DMS153 (cell line): ENCODE data around the gene CSNK2B.

Experiments
- DNase-seq: peaks from one replicate; lab custom pipeline; 2025; lab: John Stamatoyannopoulos, UW

CSNK2B gene

DNA sequence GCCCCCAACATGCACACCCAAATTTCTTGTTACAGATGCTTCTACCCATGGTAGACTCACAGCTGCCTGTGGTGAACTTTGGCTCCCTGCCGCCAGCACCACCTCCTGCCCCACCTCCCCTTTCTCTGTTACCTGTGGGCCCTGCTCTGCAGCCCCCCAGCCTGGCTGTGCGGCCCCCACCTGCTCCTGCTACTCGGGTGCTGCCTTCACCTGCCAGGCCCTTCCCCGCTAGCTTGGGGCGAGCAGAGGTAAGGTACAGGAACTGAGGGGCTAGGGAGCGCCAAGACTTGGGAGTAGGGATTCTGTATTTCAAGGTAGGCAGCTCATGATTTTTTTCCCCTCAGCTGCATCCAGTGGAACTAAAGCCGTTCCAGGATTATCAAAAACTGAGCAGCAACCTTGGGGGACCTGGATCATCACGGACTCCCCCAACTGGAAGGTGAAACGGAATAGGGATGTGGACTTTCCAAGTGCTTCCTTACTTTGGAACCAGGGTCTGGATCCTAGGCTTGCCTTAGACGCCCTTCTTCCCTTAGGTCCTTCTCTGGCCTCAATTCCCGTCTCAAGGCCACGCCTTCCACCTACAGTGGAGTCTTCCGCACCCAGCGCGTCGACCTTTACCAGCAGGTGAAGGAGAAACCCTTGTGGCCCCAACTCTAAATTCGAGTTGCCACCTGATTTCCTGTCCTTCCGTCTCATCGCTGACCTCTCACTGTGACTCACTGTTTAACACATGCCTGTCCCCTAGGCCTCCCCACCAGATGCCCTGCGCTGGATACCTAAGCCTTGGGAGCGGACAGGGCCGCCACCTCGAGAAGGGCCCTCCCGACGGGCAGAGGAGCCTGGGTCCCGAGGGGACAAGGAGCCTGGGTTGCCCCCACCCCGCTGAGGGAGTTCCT is 28.9 kb upstream of the CSNK2B start:
- DNase-seq = no peak

DNA sequence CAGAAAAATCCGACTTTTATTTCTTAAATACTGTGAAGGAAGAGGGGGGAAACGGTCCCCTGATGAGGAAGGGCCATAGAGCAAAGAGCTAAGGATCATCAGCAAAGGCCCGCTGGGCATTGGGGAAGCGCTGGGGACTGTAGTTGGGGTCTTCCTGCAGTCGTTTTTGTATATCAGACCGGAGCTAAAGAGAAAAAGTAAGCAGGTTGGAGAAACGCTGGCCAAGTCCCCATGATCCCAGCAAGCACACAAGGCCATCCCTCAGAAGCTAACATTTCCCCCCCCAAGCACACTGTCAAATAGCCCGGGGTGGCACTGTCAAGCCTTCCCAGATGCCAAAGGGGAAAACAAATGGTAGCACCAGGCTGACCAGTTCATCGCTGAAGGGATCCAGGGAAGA is 26.8 kb upstream of the CSNK2B start:
- no peak for DNase-seq

DNA sequence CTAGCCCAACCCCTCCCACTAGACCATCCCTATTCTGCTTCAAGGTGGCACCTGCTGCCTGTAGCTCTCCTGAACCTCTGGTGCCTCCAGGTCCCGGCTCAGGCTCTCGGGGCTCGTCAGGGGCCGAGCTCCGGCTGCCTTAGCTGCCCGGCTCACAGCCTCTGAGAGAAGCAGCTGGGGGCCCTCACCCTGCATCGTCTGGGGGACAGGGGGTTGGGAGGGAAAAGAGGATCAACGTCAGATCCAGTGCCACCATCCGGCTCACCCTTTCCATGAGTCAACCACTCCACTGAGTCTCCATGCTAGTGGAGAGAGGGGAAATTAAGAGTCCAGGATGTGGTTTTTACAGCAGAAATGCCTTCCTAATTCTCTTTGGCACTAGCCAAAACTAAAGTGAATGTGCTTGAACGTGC is 26.4 kb upstream of the CSNK2B start:
- DNase-seq = no peak

DNA sequence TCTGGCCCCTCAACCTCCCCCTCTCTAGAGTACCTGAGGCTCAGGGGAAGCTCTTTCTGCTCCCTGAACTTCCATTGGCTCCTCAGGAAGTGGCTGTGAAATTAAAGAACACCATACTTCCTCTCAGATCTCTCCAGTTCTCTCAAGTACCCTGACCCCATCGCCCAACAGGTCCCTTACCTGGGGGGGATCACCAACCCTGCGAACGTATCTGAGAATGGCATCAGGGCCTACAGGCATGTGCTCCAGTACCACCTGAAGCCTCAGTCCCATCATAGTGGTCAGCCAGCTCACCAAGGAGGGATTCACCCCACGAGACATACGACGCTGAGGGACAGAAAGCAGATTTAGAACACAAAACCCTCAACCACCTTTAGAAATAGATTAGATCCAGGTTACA is 25.3 kb upstream of the CSNK2B start:
- DNase-seq = no peak

DNA sequence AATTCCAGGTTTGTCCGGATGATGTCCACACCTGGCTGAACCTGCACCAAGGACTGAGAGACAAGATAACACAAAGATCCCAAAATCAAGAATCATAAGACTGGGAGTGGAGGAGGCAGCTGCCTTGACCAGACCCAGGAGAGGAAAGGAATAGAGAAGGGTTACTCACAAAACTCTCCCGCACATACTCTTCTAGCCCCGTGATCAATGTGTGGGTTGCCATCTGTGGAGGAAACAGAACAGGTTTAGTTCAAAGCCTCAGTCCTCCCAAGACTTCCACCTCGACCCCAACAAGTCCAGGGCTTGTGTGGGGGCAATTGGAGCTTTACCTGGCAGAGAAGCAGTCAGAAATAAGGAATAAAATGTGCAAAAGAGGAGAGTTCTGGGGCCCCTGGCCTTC is 24.5 kb upstream of the CSNK2B start:
- DNase-seq = no peak

DNA sequence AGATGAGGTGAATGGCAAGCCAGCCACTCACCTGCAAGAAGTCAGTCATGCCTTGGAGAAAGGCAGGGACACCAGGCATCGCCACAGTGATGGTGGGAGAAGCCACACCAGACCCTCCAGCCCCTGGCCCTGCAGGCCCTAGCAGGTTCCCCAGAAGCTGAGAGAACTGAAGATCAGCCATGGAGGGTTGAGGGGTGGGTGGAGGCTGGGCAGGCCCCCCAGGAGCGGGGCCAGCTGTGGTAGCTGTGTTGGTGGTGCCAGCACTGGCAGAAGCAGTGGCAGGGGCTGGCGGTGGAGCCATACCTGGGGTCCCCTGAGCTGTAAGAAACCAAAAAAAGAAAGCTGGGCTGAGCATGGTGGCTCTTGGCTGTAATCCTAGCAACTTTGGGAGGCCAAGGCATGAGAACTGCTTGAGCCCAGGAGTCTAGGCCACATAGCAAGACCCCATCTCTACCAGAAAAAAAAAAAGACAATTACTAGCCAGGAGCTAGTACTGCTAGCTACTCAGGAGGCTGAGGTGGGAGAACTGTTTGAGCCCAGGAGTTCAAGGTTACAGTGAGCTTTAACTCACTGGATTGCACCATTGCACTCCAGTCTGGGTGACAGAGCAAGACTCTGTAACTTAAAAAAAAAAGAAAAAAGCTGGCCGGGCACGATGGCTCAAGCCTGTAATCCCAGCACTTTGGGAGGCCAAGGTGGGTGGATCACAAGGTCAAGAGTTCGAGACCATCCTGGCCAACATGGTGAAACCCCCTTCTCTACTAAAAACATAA is 22.9 kb upstream of the CSNK2B start:
- DNase-seq = no peak

DNA sequence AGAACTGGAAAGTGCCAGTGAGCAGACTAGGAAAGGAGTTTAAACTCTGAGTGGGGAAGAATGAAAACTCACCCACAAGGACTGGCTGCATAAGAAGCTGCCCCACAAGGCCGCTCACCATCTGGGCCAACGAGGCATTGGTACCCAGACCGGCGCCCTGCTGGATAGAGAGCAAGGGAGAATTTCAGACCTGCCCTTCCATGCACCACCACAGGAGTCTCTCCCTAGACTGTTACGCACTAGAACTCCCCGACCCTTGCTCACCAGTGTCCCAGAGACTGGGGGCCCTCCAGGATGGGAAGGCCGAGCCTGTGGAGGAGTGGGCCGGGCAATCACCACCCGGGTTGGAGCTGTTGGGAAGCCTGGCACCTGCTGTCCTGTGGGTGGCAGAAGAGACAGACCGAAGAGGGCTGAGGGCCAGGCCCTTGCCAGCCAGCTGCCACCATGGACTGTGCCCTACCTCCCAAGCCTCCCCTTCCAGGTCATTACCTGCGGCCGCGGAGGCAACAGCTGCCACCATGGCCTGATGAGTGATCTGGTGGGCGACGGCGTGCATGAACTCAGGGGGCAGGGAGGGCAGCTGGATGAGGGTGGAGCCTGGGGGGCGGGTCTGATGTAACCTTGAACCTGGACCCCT is 21.9 kb upstream of the CSNK2B start:
- DNase-seq = no peak

DNA sequence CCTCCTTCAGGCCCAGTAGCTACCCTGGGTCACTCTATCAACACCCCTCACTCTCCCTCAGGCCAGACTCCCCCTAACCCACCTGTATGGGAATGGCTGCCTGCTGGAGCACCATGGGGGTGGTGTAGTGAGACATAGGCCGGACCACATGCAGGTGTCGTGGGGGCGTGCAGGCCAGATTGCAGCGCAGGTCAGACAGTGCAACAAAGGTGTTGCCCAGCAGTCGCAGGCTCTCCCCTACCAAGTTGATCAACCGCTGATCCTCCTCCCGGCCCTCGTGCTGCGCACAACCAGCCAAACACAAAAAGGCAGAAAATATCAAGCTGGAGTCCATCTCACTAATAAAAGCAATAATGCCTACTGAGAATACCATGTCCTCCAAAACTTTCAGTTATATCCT is 20.6 kb upstream of the CSNK2B start:
- no peak for DNase-seq

DNA sequence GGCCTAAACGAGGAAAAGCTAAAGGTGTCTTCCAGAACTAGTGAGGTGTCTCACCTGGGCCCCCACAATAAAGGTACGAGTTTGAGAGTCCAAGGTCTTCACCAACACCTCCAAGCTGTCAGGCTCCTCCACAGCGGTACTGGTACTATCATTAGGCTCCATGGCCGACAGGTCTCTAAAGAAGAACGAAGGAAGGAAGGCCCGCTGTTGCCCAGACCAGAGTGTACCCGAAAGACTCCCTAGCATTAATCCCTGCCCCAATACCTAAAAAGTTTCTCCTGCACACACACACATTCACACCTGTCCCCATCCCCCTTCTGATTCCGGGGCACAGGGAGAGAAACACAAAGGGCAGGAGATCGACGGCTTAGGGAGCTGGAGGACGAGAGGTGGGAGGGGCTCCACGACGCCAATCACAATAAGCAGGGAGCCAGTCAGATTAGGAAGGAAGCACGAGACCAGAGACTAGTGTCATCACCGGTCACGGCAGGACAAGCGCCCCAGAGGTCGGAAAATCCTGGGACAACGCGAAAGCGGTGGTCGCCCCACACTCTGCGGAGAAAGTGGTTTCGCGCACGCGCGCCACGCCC is 14.2 kb upstream of the CSNK2B start:
- DNase-seq = peak; percentile 36

DNA sequence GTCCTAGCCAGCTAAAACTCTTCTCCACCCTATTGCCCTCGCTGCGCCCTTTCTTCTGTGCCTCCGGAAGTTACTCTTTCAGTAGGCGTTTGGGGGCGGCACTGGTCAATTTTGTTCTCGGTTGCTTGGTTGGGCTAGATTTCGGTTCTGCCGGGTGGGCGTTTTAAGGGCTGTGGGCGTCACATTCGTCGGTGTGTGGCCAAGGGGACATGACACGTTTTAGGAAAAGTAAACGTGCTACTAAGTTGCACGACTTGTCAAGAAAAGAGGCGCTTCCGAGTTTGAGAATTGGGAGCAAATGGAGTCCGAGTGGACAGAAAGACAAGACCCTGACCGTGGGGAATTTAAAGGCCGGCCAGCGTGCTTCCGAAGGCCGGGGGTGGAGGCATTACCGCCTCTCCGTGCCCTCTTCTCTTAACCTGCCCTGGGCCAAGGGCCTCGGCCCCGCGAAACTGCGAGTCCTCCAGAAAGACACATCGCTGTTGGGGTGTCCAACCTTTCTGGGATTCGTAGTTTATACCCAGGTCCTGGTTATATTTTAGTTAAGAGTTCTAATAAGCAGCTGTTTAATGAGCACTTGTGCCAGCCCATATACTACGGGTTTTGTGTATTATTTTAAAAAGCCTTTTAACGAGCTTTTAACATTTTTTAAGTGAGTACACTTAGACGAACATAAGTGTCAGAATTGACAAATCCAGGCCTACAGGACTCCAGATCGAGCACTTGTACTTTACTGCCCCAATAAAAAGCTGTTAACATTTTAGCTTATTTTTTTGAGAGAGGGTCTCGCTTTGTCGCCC is 12.8 kb upstream of the CSNK2B start:
- no peak for DNase-seq

DNA sequence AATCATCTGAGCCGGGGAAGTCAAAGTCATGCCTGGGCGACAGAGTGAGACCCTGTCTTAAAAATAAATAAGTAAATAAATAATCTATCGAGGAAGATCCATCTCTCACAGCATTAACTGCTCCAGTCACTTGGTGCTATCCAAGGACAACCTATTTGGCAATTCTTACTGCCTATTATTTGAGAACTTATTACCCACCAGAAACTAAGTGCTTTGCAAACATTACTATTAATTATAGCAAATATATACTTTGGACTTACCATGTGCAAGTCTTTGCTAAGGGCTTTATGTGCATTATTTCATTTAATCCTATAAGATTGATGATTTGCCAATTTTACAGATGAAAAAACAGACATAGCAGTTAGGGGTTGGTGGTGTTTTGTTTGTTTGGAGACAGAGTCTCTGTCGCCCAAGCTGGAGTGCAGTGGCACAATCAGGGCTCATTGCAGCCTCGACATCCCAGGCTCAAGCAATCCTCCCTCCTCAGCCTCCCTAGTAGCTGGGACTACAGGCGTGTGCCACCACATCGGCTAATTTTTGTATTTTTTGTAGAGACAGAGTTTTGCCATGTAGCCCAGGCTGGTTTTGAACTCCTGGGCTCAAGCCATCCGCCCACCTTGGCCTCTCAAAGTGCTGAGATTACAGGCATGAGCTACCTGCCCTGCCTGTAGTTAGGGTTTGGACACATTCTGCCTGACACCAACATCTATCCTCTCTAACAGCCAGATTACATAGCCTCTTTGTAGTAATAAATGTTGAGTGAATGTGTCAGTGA is 11.1 kb upstream of the CSNK2B start:
- DNase-seq = no peak

DNA sequence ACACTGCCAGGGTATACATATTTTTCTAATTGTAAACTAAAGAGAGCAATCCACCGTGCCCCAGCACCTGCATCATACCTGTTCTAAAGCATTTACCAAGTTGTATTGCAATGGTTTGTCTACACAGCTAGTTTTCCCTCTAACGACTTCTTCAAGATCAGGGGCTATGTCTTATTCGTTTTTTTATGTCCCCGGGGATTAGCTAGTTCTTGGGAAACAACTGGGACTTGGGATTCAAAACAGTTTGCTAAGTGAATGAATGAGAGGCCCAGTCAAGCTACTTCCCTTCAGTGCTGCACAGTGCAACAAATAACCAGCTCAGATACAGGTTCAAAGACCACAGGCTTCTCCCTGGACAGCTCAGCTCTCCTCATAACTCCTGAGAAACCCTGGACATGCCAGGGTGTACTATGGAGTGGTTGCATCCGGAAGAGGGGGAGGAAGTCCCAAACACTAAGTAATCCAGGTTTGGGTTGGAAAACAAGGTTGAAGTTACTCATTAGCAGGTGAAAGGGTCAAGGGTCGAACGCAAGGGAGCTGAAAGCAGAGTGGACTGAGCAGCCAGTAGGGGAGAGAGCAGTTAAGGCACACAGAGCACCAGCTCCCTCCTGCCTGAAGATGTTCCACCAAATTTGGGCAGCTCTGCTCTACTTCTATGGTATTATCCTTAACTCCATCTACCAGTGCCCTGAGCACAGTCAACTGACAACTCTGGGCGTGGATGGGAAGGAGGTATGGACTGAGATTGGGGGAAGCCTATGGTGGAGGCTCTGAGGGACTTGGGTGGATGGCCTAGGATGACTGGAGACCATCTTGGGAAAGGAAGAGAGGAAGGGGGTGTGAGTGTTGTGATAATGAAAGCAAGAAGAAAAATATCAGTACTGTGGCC is 10.3 kb upstream of the CSNK2B start, which contains the start of gene APOM:
TSS of gene APOM (plus strand) at position 546 of the 889 bp plus-strand sequence. CDS start at position 619, 73 bp downstream.
- no peak for DNase-seq

DNA sequence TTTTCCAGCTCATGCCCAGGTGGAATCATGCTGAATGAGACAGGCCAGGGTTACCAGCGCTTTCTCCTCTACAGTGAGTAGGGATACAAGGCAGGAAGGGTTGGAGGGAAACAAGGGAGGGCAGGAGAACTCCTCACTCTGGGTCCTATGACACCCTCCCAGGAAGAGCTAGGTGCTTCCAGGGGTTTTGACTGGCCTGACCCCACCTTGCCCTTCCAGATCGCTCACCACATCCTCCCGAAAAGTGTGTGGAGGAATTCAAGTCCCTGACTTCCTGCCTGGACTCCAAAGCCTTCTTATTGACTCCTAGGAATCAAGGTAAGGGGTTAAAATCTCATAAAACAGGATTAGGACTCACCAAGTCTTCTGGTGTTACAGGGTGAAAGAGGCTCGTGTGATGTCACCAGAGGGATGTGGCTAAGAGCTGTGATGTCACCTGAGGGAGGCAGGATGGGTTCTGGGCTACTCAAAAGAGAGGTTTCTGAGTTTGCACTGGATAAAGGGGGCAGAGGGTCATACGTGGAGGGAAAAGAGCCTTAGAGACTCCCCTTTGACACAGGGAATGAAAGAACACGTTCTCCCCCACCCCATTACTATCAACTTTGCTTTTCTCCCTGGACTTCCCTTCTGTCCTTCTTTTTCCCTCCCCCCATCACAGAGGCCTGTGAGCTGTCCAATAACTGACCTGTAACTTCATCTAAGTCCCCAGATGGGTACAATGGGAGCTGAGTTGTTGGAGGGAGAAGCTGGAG is 8.3 kb upstream of the CSNK2B start:
- no peak for DNase-seq

DNA sequence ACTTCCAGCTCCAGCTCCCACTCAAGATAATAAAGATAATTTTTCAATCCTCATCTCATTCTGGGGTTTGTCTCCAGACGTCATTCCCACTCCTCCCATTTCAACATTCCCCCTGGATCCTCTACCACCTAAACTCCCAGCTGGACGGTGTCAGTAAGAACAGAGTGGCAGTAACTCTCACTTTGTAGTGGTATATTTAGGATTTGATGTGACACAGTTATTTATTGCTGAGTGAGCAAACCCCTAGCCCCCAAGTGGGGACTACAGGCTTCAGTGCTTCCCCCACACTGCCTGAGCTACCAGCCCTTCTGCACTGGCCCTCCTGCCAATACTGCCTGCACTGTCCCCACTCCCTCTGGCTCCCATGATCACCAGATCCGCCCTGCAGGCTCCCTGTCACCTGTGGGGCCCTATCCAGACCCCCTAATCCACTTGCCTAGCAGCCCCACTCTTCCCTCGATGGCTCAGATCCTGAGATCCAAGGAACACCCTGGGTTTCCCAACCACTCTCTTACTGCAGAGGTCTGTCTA is 7.7 kb upstream of the CSNK2B start:
- no peak for DNase-seq

DNA sequence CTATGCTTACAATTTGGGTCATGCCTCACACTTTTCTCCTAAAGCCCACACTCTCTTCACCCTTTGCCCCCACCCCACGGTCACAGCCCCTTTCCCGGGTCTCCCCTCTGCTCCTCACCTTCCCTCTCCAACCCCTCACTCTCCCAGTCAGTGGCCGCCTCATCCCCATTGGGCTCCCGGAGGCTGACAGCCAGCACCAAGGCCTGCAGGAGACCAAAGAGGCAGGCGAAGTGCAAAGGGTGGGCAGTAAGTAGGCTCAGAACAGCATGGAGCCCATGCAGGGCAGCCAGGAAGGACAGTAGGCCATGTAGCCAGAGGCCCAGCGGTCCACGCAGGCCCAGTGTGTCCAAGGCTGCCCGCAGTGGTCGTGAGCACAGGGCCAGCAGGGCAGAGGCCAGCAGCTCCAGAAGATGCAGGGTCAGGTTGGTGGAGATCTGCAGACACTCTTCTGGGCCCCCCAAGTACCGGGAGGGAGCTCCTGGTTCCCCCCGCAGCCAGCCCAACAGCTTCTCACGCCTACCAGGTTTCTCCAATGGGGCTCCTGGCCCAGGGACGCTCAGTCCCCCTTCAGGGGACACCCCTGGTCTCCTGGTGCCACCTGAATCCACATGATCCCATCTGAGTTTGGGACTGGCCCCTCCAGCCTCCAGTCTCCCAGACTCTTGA is 6.8 kb upstream of the CSNK2B start:
- no peak for DNase-seq

DNA sequence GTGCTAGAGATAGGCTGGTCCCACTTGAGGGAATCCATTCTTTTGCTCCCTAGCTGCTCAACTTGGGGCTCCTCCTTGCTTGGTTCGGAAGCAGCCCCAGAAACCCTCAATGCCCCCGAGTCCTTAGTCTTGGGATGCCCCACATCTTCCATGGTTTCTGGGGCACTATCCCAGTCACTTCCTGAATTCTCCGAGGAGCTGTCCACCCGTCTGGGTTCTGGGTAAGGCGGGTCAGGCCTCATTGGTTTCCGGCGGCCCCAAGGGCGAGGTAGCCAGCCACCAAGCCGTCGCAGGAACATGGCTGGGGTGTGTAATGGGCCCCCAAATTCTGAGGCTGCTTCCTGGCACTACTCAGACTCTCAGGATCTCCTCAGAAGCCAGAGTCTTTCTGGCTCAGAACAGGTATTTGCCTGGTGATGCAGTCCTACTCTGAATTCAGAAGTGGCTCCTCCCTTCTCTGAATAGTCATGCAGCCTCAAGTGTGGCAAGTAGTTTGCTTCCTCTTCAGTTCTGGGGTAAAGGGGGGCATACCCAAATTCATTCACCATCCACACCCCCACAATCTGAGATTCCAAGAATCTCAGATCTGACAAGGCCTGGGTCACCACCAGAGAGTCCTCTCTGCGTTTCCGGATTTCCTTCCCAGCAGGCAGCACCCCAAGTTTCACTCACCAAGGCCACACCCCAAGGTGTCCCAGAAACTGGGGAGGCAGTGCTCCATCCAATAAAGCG is 6.1 kb upstream of the CSNK2B start:
- no peak for DNase-seq
